SH-SY5Y (cell line): Measurements from ENCODE around the gene LGALS4.

Source experiments
- GATA2 ChIP-seq: IDR thresholded peaks from 2 replicates; pipeline ENCODE4 v1.6.1; 2011; ENCODE audit warnings: mild to moderate bottlenecking, low read depth, low read length
- GATA3 ChIP-seq: IDR thresholded peaks from 2 replicates; pipeline ENCODE4 v1.6.1; 2011; ENCODE audit warnings: low read depth, mild to moderate bottlenecking, low read length, moderate library complexity

GRCh38 chr19:38769635-38770211, 43.0 kb downstream of the LGALS4 start:
- no peak for TF ChIP-seq GATA2
- TF ChIP-seq GATA3, result no peak
